Skin epidermis (tissue), 12 donors: Measurements from ENCODE around the gene GRAP2.
A peak's percentile ranks its signal among the peaks of the same experiment; 100 is the strongest.
"Not testable (repeated sequence)": the region's sequence is repeated elsewhere in the genome, so short reads cannot be mapped to it uniquely, and the experiment has no call there.

Source experiments
- H3K27ac ChIP-seq, 21 experiments: fragments of 200-600 bp; sonication (generic) in 11 of 21; one replicate each; pipeline ENCODE4 v1.5.0; 2020; ENCODE audit warnings: mild to moderate bottlenecking in 3 of 21, inconsistent platforms in 2 of 21, moderate library complexity in 2 of 21
- H3K4me3 ChIP-seq, 7 experiments: fragments of 200-600 bp; sonication (generic) in 2 of 7; one replicate each; pipeline ENCODE4 v1.5.0; 2020; ENCODE audit warnings: inconsistent platforms in 2 of 7, mild to moderate bottlenecking in 2 of 7, moderate library complexity in 1 of 7

Gene GRAP2

DNA sequence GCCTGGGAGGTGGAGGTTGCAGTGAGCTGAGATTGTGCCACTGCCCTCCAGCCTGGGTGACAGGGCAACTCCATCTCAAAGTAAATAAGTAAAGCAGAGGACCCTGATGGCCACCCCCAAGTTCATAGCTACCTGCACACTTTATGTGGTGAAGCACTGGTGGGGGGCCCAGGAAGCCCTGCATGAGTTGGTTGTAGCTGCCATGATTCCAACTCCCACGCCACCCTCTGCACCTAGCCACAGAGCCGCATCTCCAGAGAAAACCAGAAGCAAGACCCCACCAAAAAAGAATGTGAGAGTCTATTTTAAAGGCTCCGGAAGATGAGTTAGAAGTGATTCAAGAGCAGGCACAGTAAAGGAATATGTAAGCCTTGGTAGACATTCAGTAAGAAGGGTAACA lies 38.9 kb downstream of the GRAP2 start:
- H3K27ac ChIP-seq = no peak overlapping the region

GRCh38 chr22:39940757-39941305 lies 39.9 kb downstream of the GRAP2 start:
- Histone ChIP-seq H3K27ac (no peak overlapping the region), H3K4me3 (no peak overlapping the region)

More for the DNA sequence above, 38.9 kb downstream of the GRAP2 start:
- H3K4me3 ChIP-seq = no peak overlapping the region

DNA sequence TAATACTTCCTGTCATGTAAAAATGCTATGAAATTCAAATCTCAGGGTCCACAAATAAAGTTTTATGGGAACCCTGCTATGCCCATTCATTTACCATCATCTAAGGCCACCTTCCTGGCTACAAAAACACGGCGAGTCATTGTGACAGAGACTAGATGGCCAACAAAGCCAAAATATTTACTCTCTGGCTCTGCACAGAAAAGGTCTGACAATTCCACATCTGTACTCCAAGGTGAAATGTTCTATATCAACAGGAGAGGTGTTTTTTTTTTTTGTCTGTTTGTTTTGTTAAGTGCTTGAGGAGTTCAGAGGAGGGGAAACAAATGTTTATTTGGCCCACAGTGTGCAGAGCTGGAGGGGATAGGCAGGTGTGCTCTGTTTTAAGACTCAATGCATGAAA lies 40.7 kb downstream of the GRAP2 start:
- Histone ChIP-seq H3K4me3 (no peak overlapping the region), H3K27ac (no peak overlapping the region)

GRCh38 chr22:39942439-39943230 lies 41.8 kb downstream of the GRAP2 start:
- H3K27ac ChIP-seq = no peak overlapping the region

DNA sequence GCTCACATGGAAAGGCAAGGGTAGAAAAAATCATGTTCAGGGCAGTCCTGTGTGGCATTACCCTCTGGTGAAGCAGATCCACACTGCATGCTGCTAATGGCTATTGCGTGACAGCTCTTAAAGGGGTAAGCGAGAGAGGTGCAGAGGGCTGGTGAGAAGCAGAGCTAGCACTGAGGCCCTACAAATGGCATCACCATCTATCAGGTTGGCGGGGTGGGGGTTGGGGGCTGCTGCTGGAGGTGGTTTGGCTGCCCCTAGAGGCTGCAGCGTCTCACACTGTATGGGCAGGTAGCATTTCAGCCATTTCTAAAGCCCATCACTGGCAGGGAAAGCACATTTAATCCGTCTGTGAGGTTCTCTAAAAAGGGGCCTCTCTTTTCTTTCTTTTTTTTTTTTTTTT lies 42.5 kb downstream of the GRAP2 start:
- Histone ChIP-seq H3K4me3 (no peak overlapping the region), H3K27ac (no peak overlapping the region)

More at GRCh38 chr22:39942439-39943230, 41.8 kb downstream of the GRAP2 start:
- no peak overlapping the region for H3K4me3 ChIP-seq

DNA sequence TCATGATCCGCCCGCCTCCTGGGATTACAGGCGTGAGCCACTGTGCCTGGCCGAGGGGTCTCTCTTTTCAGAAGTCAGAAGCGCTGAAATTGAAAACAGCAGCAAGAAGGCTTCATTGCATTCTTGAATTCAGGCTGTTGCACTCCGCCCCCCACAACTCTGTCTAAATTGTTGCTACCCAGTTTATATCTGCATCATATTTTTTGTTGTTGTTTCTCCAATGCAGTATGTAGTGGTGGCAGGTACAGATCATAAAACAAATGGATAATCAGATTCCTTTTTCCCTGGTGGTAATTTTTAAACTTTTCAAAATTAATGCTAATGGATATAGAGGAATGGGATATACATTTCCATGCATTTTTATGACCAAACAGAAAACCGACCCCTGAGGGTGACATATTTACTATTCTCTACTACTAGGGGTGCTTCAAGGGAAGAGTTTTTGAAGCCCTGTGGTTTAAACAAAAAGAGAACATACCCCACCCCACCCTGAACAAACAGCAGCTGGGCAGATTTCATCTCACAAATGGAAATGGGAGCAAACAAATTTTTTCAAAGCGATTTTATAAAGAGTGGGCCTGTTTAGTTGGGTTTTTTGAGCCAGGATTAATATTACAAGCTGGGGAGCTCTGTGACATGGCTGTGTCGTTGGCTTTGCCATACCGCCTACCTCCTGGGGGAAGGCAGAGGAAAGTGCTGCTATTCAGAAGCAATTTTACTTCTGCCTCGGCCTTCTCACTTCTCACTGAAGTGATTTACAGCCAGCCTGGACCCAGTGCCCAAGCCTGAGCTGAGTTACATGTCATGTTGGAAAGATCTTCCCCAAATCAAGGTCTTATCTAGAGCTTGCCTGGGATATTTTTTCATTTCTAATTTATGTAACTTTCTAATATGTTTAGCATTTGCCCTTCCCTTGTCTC lies 43.3 kb downstream of the GRAP2 start:
- H3K4me3 ChIP-seq = no peak overlapping the region
- H3K27ac ChIP-seq = no peak overlapping the region

GRCh38 chr22:39946126-39946502 lies 45.2 kb downstream of the GRAP2 start:
- H3K4me3 ChIP-seq = no peak overlapping the region
- H3K27ac ChIP-seq = no peak overlapping the region

GRCh38 chr22:39946503-39947219 lies 45.8 kb downstream of the GRAP2 start:
- Histone ChIP-seq H3K27ac (peak overlapping the region in 1 of 21 experiments; percentile 45), H3K4me3 (no peak overlapping the region)

GRCh38 chr22:39947220-39948216 lies 46.6 kb downstream of the GRAP2 start:
- H3K4me3 ChIP-seq = no peak overlapping the region

GRCh38 chr22:39949964-39950737 lies 49.3 kb downstream of the GRAP2 start:
- Histone ChIP-seq H3K4me3 (no peak overlapping the region), H3K27ac (no peak overlapping the region)

More at GRCh38 chr22:39947220-39948216, 46.6 kb downstream of the GRAP2 start:
- peak overlapping the region in 1 of 21 experiments; percentile 45 for H3K27ac ChIP-seq

DNA sequence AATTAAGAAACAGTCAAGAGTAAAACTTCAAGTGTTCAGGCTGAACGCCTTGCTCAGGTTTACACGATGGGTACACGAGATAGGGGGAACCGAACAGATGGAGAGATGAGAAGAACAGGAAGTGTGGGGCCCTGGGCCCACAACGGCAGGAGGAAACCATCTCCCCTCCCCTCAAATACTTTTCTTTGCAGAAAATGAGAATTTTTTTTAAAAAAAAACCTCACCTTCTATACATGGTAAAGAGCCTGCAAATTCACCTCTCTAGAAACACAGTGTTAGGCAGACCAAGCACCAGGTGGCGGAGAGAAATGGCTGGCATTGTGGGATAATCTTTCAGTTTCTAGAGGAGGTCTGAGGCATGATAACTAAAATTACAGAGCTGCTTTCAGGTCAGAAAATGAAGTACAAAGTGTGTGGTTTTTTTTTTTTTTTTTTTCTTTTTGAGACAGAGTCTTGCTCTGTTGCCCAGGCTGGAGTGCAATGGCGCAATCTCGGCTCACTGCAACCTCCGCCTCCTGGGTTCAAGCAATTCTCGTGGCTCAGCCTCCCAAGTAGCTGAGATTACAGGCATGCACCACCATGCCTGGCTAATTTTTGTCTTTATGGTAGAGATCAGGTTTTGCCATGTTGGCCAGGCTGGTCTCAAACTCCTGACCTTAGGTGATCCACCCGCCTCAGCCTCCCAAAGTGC lies 50.9 kb downstream of the GRAP2 start:
- peak overlapping the region in 2 of 21 experiments; percentile 23 to 37 for H3K27ac ChIP-seq
- not testable (repeated sequence) for H3K4me3 ChIP-seq

DNA sequence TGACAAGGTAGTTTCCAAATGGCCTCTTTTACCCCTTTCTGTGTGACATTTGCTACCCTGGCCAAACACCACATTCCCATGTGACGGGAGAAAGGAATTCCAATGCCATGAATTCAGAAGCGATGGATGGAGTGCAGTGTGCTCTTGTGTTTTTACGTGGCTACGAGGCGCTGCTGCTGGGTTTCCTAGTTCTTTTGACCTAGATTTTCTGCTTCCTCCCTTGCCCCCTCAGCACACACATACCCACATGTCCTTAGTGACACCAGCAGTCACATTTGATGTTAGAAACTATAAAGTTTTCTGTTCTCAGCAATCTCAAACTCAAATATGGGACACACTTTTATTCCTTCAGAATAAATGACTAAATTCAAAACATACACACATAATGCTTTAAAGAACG lies 51.5 kb downstream of the GRAP2 start:
- H3K27ac ChIP-seq = peak overlapping the region in 2 of 21 experiments; percentile 23 to 37

GRCh38 chr22:39953101-39953500 lies 52.2 kb downstream of the GRAP2 start:
- no peak overlapping the region for H3K4me3 ChIP-seq
- no peak overlapping the region for H3K27ac ChIP-seq

More for the DNA sequence above, 51.5 kb downstream of the GRAP2 start:
- no peak overlapping the region for H3K4me3 ChIP-seq

DNA sequence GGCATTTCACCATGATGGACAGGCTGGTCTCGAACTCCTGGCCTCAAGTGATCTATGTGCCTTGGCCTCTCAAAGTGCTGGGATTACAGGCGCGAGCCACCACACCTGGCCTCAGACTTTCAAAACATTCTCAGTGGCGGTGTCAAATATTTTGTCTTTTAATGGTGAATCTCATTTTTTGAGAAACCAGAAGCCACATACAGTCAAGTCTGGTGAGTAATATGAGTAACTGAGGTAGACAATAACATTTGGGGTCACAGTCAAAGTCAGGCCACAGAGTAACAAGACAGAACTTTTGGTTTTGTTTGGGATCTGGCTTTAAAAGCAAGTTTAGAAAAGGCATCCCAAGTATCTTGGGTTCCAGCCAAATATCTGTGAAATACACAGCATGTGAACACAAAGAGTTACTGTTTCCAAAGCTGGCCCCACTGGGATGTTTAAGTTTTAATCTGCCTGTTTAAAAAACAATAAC lies 53.7 kb downstream of the GRAP2 start:
- no peak overlapping the region for H3K27ac ChIP-seq
- H3K4me3 ChIP-seq = no peak overlapping the region

- H3K27ac ChIP-seq = no peak overlapping the region
Measured at GRCh38 chr22:39955675-39956074, 54.8 kb downstream of the GRAP2 start.

GRCh38 chr22:39956932-39957664 lies 56.2 kb downstream of the GRAP2 start:
- Histone ChIP-seq H3K27ac (no peak overlapping the region), H3K4me3 (no peak overlapping the region)

More at GRCh38 chr22:39955675-39956074, 54.8 kb downstream of the GRAP2 start:
- H3K4me3 ChIP-seq = no peak overlapping the region
